Activated CD4-positive, alpha-beta memory T cell treated with anti-CD3 and anti-CD28 coated beads, Interleukin-2, amount 10 ng/mL, durations not matched to agents 7 days and 5 days (primary cell): ENCODE data around the gene VPS13C. TPM values are rescaled to one million over a fixed set of nuclear protein-coding genes. Genes with fewer than 3 reads are reported as not detected.
A peak's percentile ranks its signal among the peaks of the same experiment; 100 is the strongest.

Experiments used
- CTCF ChIA-PET: fragments of 350-600 bp; sonication (Branson Sonifier 250); formaldehyde crosslinking; loops from one replicate; lab custom pipeline; 2021; ENCODE audit warnings: antibody characterized with exemption, inconsistent platforms; lab: Charles Lee
- POLR2A ChIA-PET: fragments of 350-600 bp; sonication (Branson Sonifier 250); formaldehyde crosslinking; loops from one replicate; lab custom pipeline; 2021; ENCODE audit warnings: antibody characterized with exemption; lab: Charles Lee
- DNase-seq: peaks from one replicate; pipeline ENCODE4 v3.0.0-alpha.2; 2020
- H3K27ac Mint-ChIP-seq: one replicate; pipeline ENCODE4 v1.8.0; 2021; ENCODE audit warnings: mild to moderate bottlenecking, mixed read lengths
- H3K27me3 Mint-ChIP-seq: one replicate; pipeline ENCODE4 v1.8.0; 2021; ENCODE audit warnings: mixed read lengths
- H3K36me3 Mint-ChIP-seq: one replicate; pipeline ENCODE4 v1.8.0; 2021; ENCODE audit warnings: low read depth, mixed read lengths
- H3K4me1 Mint-ChIP-seq: one replicate; pipeline ENCODE4 v1.8.0; 2021; ENCODE audit warnings: mixed read lengths
- H3K4me3 Mint-ChIP-seq: one replicate; pipeline ENCODE4 v1.8.0; 2021; ENCODE audit warnings: mild to moderate bottlenecking, mixed read lengths
- H3K9me3 Mint-ChIP-seq: one replicate; pipeline ENCODE4 v1.8.0; 2021; ENCODE audit warnings: mixed read lengths
- total RNA-seq, 2 experiments: library from RNA; stranded (reverse); gene quantifications; one replicate each; pipeline ENCODE4 v1.2.3, GENCODE V29; 2021

The VPS13C gene, protein sequence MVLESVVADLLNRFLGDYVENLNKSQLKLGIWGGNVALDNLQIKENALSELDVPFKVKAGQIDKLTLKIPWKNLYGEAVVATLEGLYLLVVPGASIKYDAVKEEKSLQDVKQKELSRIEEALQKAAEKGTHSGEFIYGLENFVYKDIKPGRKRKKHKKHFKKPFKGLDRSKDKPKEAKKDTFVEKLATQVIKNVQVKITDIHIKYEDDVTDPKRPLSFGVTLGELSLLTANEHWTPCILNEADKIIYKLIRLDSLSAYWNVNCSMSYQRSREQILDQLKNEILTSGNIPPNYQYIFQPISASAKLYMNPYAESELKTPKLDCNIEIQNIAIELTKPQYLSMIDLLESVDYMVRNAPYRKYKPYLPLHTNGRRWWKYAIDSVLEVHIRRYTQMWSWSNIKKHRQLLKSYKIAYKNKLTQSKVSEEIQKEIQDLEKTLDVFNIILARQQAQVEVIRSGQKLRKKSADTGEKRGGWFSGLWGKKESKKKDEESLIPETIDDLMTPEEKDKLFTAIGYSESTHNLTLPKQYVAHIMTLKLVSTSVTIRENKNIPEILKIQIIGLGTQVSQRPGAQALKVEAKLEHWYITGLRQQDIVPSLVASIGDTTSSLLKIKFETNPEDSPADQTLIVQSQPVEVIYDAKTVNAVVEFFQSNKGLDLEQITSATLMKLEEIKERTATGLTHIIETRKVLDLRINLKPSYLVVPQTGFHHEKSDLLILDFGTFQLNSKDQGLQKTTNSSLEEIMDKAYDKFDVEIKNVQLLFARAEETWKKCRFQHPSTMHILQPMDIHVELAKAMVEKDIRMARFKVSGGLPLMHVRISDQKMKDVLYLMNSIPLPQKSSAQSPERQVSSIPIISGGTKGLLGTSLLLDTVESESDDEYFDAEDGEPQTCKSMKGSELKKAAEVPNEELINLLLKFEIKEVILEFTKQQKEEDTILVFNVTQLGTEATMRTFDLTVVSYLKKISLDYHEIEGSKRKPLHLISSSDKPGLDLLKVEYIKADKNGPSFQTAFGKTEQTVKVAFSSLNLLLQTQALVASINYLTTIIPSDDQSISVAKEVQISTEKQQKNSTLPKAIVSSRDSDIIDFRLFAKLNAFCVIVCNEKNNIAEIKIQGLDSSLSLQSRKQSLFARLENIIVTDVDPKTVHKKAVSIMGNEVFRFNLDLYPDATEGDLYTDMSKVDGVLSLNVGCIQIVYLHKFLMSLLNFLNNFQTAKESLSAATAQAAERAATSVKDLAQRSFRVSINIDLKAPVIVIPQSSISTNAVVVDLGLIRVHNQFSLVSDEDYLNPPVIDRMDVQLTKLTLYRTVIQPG (N-terminal part only)
- total RNA-seq: 10 to 100 TPM; 63.6 to 76.7 TPM

DNA sequence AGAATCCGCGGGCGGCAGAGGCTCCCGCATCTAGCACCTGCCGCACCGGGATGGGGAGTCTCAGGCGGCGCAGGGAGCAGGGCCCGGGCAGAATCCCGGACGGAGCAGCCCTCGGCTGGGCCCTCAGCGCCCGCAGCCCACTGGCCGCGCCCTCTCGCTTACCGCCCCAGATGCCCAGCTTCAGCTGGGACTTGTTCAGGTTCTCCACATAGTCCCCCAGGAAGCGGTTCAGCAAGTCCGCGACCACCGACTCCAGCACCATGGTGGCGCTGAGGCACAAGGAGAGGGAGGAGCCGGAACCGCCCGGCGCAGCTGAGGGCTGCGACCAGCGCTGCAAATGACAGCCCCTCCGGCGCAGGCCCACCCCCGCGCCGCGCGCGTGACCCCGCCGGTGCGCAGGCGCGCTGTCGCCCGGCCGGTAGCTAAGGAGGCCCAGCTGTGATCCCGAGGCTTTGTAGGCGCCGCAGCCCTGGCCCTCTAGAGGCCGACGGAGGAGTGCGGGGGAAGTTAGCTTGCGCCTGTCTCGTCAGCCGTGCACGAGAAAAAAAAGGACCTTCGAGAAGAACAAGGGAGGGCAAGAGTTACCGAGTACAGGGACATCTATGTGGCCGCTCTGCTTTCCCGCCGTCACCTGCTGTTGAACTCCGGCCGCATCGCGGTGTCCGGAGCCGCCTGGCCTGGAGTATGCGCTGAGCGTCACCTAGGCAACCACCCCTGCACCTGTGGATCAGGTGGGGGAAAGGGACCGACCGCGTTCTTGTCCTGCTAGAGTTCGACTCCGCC lies at the start of gene VPS13C:
Gene VPS13C (minus strand): TSS at position 335 of the 783 bp plus-strand sequence. CDS start 73 bp downstream, at position 262.
- Mint-ChIP-seq H3K27ac (peak within 1 kb of the TSS; percentile 94), H3K27me3 (peaks cover 15% of the 10 kb centered on the region), H3K4me1 (peaks cover 36% of the 10 kb centered on the region), H3K4me3 (peak within 1 kb of the TSS; percentile 84), H3K9me3 (no peaks in the 10 kb centered on the region), H3K36me3 (peaks cover 11% of the 10 kb centered on the region)
- peak; percentile 94 for DNase-seq
- ChIA-PET POLR2A (interaction anchor here (0.7 to 2.6 kb wide), 20 partner anchors 9 to 1131 kb away, joined by 3 to 9 read pairs (median 4); partner anchors contain the start of gene C2CD4B), CTCF (interaction anchor here (0.6 to 2.9 kb wide), 34 partner anchors 8 to 892 kb away, joined by 3 to 19 read pairs (median 4); no protein-coding TSS in a partner anchor)

DNA sequence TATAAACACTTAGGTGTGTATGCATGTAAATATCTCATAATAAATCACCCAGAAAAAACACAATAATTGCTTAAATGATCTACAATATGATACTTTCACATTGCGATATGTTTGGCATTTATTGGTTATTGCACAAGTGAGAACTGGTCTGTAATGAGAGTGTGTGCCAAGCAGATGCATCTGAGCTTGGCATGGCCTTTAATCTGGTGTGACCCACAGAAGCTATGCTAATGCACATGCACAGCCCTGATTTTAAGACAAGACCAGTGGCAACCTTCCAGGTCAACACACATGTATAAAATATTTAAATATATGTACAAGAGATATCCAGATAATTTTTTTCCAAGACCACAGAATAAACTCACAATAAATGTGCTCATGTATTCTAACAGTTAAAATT lies 49.2 kb upstream of the VPS13C start:
- Mint-ChIP-seq H3K9me3 (no peaks in the 10 kb centered on the region), H3K4me1 (peaks cover 8% of the 10 kb centered on the region), H3K4me3 (no peak overlapping the region), H3K27me3 (no peaks in the 10 kb centered on the region), H3K36me3 (no peaks in the 10 kb centered on the region), H3K27ac (no peak overlapping the region)
- ChIA-PET POLR2A (no interaction called here), CTCF (interaction anchor here (0.7 kb wide), 1 partner anchor 162 kb away, joined by 3 read pairs; no protein-coding TSS in a partner anchor)
- no peak for DNase-seq

DNA sequence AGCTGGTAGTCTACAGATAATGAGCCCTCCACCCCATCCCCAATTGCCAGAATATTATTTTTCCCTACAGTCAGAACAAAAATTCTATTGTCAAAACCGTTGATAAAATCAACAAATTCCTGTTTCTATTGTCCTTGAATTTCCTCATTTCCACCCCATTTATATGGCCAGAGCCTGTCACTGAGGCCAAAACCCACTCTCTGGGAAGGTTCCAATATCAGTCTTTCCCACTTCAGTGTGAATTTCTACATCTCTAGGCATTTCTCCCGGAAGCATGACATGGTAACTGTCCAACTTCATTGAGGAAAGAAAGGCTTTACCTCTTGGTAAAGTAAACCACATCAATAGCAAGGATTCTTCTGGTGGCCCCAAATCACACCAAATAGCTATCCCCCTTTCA lies 48.2 kb upstream of the VPS13C start:
- no peak overlapping the region for H3K4me3 Mint-ChIP-seq
- H3K4me1 Mint-ChIP-seq: peaks cover 8% of the 10 kb centered on the region
- H3K27ac Mint-ChIP-seq: no peak overlapping the region
- H3K36me3 Mint-ChIP-seq: no peaks in the 10 kb centered on the region
- no peaks in the 10 kb centered on the region for H3K27me3 Mint-ChIP-seq
- ChIA-PET CTCF (no interaction called here), POLR2A (no interaction called here)
- H3K9me3 Mint-ChIP-seq: no peaks in the 10 kb centered on the region
- no peak for DNase-seq

DNA sequence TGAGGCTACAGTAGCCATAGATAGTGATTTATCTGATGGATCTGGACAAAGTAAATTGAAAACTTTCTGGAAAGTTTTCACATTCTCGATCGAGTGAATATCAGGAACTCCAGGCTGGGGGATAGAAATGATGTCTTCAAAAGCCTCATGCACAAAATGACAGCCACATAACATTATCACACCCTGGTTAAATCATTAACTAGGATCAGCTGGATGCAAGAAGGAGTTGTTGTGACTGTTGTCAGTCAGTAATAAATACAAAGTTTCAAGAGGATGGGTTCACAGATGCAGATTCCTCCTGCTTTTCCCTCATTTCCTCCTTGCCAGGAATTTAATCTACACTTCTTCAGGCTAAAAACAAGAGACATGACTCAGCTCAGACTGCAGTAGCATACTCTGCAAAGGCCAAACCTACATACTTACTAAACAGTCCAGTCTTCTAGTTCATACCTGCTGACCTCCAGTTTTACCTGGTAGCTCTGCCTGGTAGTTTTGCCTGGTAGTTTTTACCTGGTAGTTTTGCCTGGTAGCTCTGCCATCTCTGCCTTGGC lies 47.4 kb upstream of the VPS13C start:
- H3K4me3 Mint-ChIP-seq: no peak overlapping the region
- no peaks in the 10 kb centered on the region for H3K36me3 Mint-ChIP-seq
- H3K27me3 Mint-ChIP-seq: no peaks in the 10 kb centered on the region
- no peak overlapping the region for H3K27ac Mint-ChIP-seq
- ChIA-PET CTCF (no interaction called here), POLR2A (no interaction called here)
- no peaks in the 10 kb centered on the region for H3K9me3 Mint-ChIP-seq
- H3K4me1 Mint-ChIP-seq: peaks cover 8% of the 10 kb centered on the region
- DNase-seq: no peak

DNA sequence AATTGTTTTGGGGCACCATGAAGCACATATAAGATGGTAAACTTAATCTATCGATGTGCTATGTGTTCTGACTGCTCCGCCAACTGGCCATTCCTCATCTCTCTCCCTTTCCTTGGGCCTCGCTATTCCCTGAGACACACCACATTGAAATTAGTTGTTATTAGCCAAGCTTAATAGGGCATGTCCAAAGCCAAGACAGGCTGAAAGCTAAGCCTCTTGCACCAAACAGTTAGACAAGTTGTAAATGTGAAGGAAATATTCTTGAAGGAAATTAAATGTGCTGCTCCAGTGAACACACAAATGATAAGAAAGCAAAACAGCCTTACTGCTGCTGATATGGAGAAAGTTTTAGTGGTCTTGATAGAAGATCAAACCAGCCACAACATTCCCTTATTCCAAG lies 45.8 kb upstream of the VPS13C start:
- CTCF ChIA-PET: no interaction called here
- H3K27ac Mint-ChIP-seq: no peak overlapping the region
- POLR2A ChIA-PET: no interaction called here
- no peak overlapping the region for H3K4me3 Mint-ChIP-seq
- H3K36me3 Mint-ChIP-seq: no peaks in the 10 kb centered on the region
- no peaks in the 10 kb centered on the region for H3K9me3 Mint-ChIP-seq
- DNase-seq: no peak
- H3K27me3 Mint-ChIP-seq: no peaks in the 10 kb centered on the region
- peaks cover 8% of the 10 kb centered on the region for H3K4me1 Mint-ChIP-seq

DNA sequence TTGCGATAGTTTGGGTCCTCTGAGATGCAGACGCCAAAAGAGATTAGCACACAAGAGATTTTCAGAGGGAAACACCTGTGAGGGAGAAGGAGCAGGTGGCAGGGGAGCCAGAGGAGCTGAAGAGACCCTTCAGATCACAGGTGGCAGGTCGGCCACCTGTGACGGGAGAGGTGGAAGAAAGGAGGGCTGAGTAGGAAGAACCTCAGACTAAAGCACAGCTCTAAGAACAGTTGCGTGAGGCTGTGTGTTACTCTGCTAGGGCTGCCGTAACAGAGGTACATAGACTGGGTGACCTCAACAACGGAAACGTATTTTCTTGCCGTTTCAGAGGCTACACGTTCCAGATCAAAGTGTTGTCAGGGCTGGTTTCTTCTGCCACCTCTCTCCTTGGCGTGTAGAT lies 45.0 kb upstream of the VPS13C start:
- no peak overlapping the region for H3K27ac Mint-ChIP-seq
- peaks cover 2% of the 10 kb centered on the region for H3K4me1 Mint-ChIP-seq
- H3K36me3 Mint-ChIP-seq: no peaks in the 10 kb centered on the region
- CTCF ChIA-PET: no interaction called here
- no peak overlapping the region for H3K4me3 Mint-ChIP-seq
- no peak for DNase-seq
- H3K9me3 Mint-ChIP-seq: no peaks in the 10 kb centered on the region
- POLR2A ChIA-PET: no interaction called here
- no peaks in the 10 kb centered on the region for H3K27me3 Mint-ChIP-seq

DNA sequence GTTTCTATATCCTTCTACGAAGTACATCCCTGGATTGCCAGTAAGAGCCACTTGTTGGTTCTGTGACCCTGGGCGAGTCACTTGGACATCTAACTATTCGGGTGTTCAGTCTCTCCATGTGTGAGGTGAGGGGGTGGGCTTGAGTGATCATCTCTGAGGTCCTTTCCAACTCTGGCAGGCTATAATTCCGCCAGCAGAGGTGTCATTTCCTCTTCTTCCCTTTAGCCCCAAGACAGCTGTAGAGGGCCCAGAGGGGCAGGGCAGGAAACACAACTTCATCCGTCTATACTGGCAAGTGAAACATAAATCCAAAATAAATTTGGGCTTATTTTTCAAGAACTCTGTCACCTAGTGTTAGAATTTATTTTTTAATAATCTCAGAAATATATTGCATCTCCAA lies 44.6 kb upstream of the VPS13C start:
- POLR2A ChIA-PET: no interaction called here

DNA sequence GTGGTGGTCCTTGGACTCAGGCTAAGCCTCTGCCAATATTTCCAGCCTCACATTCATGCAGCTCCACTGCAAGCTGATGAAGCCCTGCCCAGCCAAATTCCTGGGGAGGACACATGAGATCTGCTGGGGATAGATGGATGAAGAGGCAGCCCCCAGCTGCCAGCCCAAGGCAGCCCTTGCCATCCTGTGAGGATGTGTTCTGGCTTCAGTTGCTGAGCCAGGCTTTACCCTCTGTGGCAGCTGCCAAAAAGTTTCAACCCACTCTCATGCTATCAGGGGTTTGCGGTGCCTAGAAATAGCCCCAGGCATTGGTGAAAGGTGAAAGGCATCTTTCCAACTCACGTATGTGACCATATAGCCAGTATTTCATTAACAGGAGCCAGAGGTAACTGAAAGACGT lies 44.2 kb upstream of the VPS13C start:
- H3K4me3 Mint-ChIP-seq: no peak overlapping the region
- POLR2A ChIA-PET: no interaction called here
- H3K4me1 Mint-ChIP-seq: no peaks in the 10 kb centered on the region
- no peaks in the 10 kb centered on the region for H3K27me3 Mint-ChIP-seq
- CTCF ChIA-PET: no interaction called here
- H3K9me3 Mint-ChIP-seq: no peaks in the 10 kb centered on the region
- DNase-seq: no peak
- no peak overlapping the region for H3K27ac Mint-ChIP-seq
- no peaks in the 10 kb centered on the region for H3K36me3 Mint-ChIP-seq

More for the DNA sequence above, 44.6 kb upstream of the VPS13C start:
- H3K9me3 Mint-ChIP-seq: no peaks in the 10 kb centered on the region
- DNase-seq: no peak
- no peak overlapping the region for H3K4me3 Mint-ChIP-seq
- no peaks in the 10 kb centered on the region for H3K27me3 Mint-ChIP-seq
- CTCF ChIA-PET: no interaction called here
- H3K36me3 Mint-ChIP-seq: no peaks in the 10 kb centered on the region
- no peaks in the 10 kb centered on the region for H3K4me1 Mint-ChIP-seq
- H3K27ac Mint-ChIP-seq: no peak overlapping the region

DNA sequence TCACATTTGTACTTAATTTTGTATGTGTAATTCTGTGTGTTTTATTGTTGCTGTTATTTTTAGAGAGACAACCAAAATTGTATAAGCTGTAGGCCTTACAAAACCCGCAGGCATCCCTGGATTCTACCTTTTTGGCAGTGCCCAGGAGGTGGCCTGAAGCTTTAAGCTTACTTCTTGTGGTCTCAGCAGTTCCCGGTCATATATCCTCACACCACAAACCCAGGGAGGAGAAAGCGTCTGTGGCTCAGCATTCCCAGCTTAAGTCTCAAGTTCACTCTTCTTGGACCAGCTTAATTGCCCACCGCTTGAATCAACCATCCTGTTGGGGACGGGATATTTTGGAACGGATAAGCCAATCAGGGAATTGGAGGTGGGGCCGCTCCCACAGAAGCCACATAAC lies 43.2 kb upstream of the VPS13C start:
- no peaks in the 10 kb centered on the region for H3K4me1 Mint-ChIP-seq
- H3K27ac Mint-ChIP-seq: no peak overlapping the region
- CTCF ChIA-PET: no interaction called here
- H3K4me3 Mint-ChIP-seq: no peak overlapping the region
- H3K36me3 Mint-ChIP-seq: no peaks in the 10 kb centered on the region
- DNase-seq: no peak
- POLR2A ChIA-PET: no interaction called here
- peaks cover 2% of the 10 kb centered on the region for H3K27me3 Mint-ChIP-seq
- H3K9me3 Mint-ChIP-seq: no peaks in the 10 kb centered on the region

DNA sequence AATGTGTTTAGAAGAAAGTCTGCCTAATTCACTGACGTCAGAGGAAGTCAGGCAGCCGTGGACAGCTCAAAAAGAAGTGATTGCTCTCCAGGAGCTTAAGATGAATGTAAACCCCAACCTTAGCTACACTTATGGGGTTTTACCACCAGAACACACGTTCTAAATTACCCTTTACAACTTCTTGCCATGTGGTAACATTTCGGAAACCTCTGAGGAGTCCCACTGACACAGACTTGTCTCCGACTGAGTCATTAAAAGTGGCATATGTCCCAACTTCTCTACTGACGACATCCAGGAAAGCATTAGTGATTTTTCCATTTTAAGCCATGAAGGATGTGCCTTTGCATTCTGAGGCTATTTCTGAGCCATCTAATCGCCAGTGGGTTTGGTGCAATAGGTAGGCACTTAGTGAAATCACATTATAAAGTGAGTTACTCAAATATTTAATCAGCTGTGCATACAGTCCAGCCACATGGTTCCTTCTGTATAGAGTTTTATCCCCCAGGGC lies 38.9 kb upstream of the VPS13C start:
- Mint-ChIP-seq H3K36me3 (no peaks in the 10 kb centered on the region), H3K4me1 (no peaks in the 10 kb centered on the region), H3K9me3 (no peaks in the 10 kb centered on the region), H3K27me3 (peaks cover 9% of the 10 kb centered on the region), H3K4me3 (no peak overlapping the region), H3K27ac (no peak overlapping the region)
- ChIA-PET POLR2A (no interaction called here), CTCF (no interaction called here)
- DNase-seq: no peak

DNA sequence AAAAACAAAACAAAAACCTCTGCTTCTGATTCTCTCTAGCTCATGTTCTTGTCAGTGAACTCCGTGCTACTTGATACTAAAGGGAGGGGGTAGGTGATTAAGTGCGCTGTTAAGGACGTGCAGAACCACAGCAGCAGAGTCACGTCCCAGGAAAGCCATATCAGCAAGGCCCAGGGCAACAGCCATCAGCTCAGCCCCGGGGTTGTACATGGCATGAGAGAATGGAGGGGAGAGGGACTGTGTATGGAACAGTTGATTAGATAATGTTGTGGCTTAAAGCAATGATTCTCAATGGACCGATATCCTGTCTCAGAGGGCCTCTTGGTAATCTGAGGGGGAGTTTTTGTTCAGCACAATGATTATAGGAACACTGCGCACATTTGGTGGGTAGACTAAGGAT lies 34.1 kb upstream of the VPS13C start:
- no peaks in the 10 kb centered on the region for H3K36me3 Mint-ChIP-seq
- H3K9me3 Mint-ChIP-seq: no peaks in the 10 kb centered on the region
- DNase-seq: no peak
- no peak overlapping the region for H3K4me3 Mint-ChIP-seq
- ChIA-PET CTCF (interaction anchor here (1.2 kb wide), 1 partner anchor 22 kb away, joined by 3 read pairs; no protein-coding TSS in a partner anchor), POLR2A (no interaction called here)
- H3K4me1 Mint-ChIP-seq: no peaks in the 10 kb centered on the region
- peaks cover 9% of the 10 kb centered on the region for H3K27me3 Mint-ChIP-seq
- no peak overlapping the region for H3K27ac Mint-ChIP-seq

DNA sequence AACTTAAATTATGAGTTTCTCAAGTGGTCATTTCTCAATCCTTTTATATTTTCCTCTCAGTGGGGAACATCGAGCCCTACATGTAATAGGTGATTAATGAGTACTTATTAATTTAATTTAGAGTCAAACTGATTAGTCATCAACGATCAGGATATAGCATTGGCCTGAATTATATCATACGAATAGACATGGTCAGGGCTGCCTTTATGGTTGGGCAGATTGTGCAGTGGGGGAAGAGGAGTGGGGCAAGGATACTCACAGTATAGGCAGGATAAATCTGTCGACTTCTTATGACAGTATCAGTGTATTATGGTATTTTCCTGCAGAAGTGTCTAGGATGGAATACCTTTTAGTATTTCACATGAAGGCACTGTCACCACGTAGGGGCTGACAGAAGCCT lies 33.6 kb upstream of the VPS13C start:
- DNase-seq: no peak
- H3K9me3 Mint-ChIP-seq: no peaks in the 10 kb centered on the region

More for the DNA sequence above, 33.6 kb upstream of the VPS13C start:
- Mint-ChIP-seq H3K36me3 (no peaks in the 10 kb centered on the region), H3K4me1 (no peaks in the 10 kb centered on the region), H3K4me3 (no peak overlapping the region), H3K27ac (no peak overlapping the region), H3K27me3 (peaks cover 7% of the 10 kb centered on the region)
- CTCF ChIA-PET: no interaction called here
- POLR2A ChIA-PET: no interaction called here
